ENCODE data around the gene G6PC1.

DNA sequence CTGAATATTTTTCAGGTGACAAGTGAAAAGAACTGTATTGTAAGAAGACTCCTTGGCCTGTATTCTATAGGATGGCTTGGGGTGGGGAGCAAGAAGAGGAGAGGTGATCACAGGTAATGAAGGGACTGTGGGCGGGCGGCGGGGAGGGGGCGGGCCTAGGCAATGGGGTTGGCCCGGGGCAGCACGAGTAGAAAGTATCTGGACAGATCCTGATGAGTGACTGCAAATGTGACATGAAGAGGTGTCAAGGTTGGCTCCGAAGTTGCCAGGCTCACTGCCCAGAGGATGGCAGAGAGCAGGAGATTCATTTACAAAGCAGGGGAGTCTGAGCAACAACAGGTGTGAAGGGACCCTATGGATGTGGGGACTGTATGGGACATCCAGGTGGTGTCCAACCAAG, 10.8 kb upstream of the G6PC1 start:
- TF ChIP-seq, protein P1, sequence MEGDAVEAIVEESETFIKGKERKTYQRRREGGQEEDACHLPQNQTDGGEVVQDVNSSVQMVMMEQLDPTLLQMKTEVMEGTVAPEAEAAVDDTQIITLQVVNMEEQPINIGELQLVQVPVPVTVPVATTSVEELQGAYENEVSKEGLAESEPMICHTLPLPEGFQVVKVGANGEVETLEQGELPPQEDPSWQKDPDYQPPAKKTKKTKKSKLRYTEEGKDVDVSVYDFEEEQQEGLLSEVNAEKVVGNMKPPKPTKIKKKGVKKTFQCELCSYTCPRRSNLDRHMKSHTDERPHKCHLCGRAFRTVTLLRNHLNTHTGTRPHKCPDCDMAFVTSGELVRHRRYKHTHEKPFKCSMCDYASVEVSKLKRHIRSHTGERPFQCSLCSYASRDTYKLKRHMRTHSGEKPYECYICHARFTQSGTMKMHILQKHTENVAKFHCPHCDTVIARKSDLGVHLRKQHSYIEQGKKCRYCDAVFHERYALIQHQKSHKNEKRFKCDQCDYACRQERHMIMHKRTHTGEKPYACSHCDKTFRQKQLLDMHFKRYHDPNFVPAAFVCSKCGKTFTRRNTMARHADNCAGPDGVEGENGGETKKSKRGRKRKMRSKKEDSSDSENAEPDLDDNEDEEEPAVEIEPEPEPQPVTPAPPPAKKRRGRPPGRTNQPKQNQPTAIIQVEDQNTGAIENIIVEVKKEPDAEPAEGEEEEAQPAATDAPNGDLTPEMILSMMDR (IDR thresholded peaks at IDR 0.05): no peak
- TF ChIP-seq, protein P2, sequence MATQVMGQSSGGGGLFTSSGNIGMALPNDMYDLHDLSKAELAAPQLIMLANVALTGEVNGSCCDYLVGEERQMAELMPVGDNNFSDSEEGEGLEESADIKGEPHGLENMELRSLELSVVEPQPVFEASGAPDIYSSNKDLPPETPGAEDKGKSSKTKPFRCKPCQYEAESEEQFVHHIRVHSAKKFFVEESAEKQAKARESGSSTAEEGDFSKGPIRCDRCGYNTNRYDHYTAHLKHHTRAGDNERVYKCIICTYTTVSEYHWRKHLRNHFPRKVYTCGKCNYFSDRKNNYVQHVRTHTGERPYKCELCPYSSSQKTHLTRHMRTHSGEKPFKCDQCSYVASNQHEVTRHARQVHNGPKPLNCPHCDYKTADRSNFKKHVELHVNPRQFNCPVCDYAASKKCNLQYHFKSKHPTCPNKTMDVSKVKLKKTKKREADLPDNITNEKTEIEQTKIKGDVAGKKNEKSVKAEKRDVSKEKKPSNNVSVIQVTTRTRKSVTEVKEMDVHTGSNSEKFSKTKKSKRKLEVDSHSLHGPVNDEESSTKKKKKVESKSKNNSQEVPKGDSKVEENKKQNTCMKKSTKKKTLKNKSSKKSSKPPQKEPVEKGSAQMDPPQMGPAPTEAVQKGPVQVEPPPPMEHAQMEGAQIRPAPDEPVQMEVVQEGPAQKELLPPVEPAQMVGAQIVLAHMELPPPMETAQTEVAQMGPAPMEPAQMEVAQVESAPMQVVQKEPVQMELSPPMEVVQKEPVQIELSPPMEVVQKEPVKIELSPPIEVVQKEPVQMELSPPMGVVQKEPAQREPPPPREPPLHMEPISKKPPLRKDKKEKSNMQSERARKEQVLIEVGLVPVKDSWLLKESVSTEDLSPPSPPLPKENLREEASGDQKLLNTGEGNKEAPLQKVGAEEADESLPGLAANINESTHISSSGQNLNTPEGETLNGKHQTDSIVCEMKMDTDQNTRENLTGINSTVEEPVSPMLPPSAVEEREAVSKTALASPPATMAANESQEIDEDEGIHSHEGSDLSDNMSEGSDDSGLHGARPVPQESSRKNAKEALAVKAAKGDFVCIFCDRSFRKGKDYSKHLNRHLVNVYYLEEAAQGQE (IDR thresholded peaks at IDR 0.05; ENCODE audit: insufficient read depth in 1 of 2, low read depth in 2 of 2, low read length in 1 of 2): no peak

Measured in Panc1 (cell line).